Stimulated activated CD8-positive, alpha-beta memory T cell treated with anti-CD3 and anti-CD28 coated beads, Interleukin-12 subunit alpha, Interleukin-12 subunit beta, amount 100 ng/mL, for 24 hours (primary cell): ENCODE measurements around the gene KLK8.
"Not testable (repeated sequence)": the region's sequence is repeated elsewhere in the genome, so short reads cannot be mapped to it uniquely, and the experiment has no call there.

Experiments used
- DNase-seq: peaks from one replicate; pipeline ENCODE4 v3.0.0-alpha.2; 2020; ENCODE audit errors: extremely low read depth

KLK8 gene

GRCh38 chr19:50983625-50984292, 17.6 kb downstream of the KLK8 start, which contains the start of gene KLK7:
KLK7 (minus strand) TSS chr19:50983917; CDS start chr19:50982399, 1,518 bp downstream.
- no peak for DNase-seq

- DNase-seq = no peak
These were observed 19.2 kb downstream of the KLK8 start for GRCh38 chr19:50982186-50982585.

- no peak for DNase-seq
These were observed 19.7 kb downstream of the KLK8 start for GRCh38 chr19:50981587-50982146.

- no peak for DNase-seq
These were observed 21.2 kb downstream of the KLK8 start for GRCh38 chr19:50980208-50980607.

GRCh38 chr19:50979758-50980157, 21.6 kb downstream of the KLK8 start:
- no peak for DNase-seq

GRCh38 chr19:50978772-50979390, 22.5 kb downstream of the KLK8 start:
- DNase-seq = no peak

- no peak for DNase-seq
These were observed 23.8 kb downstream of the KLK8 start for GRCh38 chr19:50977626-50978025.

GRCh38 chr19:50975766-50976165, 25.6 kb downstream of the KLK8 start:
- no peak for DNase-seq

GRCh38 chr19:50974702-50975556, 26.5 kb downstream of the KLK8 start:
- no peak for DNase-seq

GRCh38 chr19:50972795-50973376, 28.5 kb downstream of the KLK8 start:
- DNase-seq = no peak

GRCh38 chr19:50969810-50970209, 31.6 kb downstream of the KLK8 start:
- not testable (repeated sequence) for DNase-seq

- no peak for DNase-seq
These were observed 32.0 kb downstream of the KLK8 start, which contains the start of gene KLK6 for GRCh38 chr19:50969413-50969760. KLK6 (minus strand) TSS chr19:50969591; CDS start chr19:50968104, 1,487 bp downstream.

- DNase-seq = no peak
These were observed 32.5 kb downstream of the KLK8 start for GRCh38 chr19:50968716-50969412.

- DNase-seq = no peak
These were observed 33.3 kb downstream of the KLK8 start for GRCh38 chr19:50967929-50968715.

- DNase-seq = no peak
These were observed 37.1 kb downstream of the KLK8 start for GRCh38 chr19:50964266-50964665.

GRCh38 chr19:50963381-50963780, 38.0 kb downstream of the KLK8 start:
- DNase-seq = no peak

GRCh38 chr19:50962245-50962644, 39.2 kb downstream of the KLK8 start:
- no peak for DNase-seq

GRCh38 chr19:50959731-50960500, 41.5 kb downstream of the KLK8 start:
- no peak for DNase-seq

GRCh38 chr19:50957587-50957986, 43.8 kb downstream of the KLK8 start:
- DNase-seq = no peak

- no peak for DNase-seq
These were observed 48.5 kb downstream of the KLK8 start, which contains the start of gene KLK5 for GRCh38 chr19:50952910-50953309. KLK5 (minus strand) TSS chr19:50953038; CDS start chr19:50952657, 381 bp downstream.
